SK-N-SH (cell line): Measurements from ENCODE around the gene SORBS1. TPM values are rescaled to one million over a fixed set of nuclear protein-coding genes. Genes with fewer than 3 reads are reported as not detected.

Source experiments
- CTCF ChIA-PET: fragments of 300-600, 350-600 bp; formaldehyde crosslinking; extraction: SDS; loops from one replicate; lab custom pipeline; 2021; lab: Yijun Ruan, JAX
- POLR2A ChIA-PET: fragments of 350-600 bp; sonication (Branson Sonifier 250); formaldehyde crosslinking; extraction: SDS; loops from one replicate; lab custom pipeline; 2020; ENCODE audit warnings: antibody characterized with exemption, inconsistent platforms; lab: Yijun Ruan, JAX
- DNase-seq: peaks from one replicate; pipeline ENCODE4 v3.0.0; 2012
- H2AFZ ChIP-seq: fragments of 200-600 bp; sonication (generic); 2 replicates; pipeline ENCODE4 v1.8.1; 2016; ENCODE audit warnings: antibody characterized with exemption, mild to moderate bottlenecking, low read depth
- H3F3A ChIP-seq: fragments of 200-600 bp; sonication (generic); replicated peaks from 2 replicates; pipeline ENCODE3; 2016; ENCODE audit warnings: antibody characterized with exemption, mild to moderate bottlenecking; ENCODE audit not compliant: insufficient read depth
- H3K27ac ChIP-seq, 2 experiments: fragments of 200-500 bp in 1 of 2; fragments of 200-600 bp in 1 of 2; sonication (Bioruptor generic) in 1 of 2; sonication (generic), shearing (Covaris generic) in 1 of 2; 2 replicates each; pipeline versions ENCODE4 v1.5.1 to v1.6.1; 2014 to 2016; ENCODE audit warnings: low read depth in 2 of 2, inconsistent platforms in 1 of 2, low read length in 1 of 2, mild to moderate bottlenecking in 1 of 2, mixed read lengths in 1 of 2
- H3K27me3 ChIP-seq: fragments of 200-600 bp; sonication (generic), shearing (Covaris generic); 2 replicates; pipeline ENCODE4 v1.6.1; 2016; ENCODE audit warnings: mixed run types; ENCODE audit not compliant: insufficient read depth
- H3K36me3 ChIP-seq, 2 experiments: fragments of 200-500 bp in 1 of 2; fragments of 200-600 bp in 1 of 2; sonication (Bioruptor generic) in 1 of 2; sonication (generic) in 1 of 2; replicated peaks in 1 of 2; 2 replicates each; pipeline versions ENCODE3 to v1.5.1; 2014 to 2016; ENCODE audit warnings: low read length in 1 of 2, mild to moderate bottlenecking in 1 of 2; ENCODE audit not compliant: insufficient read depth in 2 of 2, control insufficient read depth in 1 of 2
- H3K4me1 ChIP-seq, 2 experiments: fragments of 200-500 bp in 1 of 2; fragments of 200-600 bp in 1 of 2; sonication (Bioruptor generic) in 1 of 2; sonication (generic), shearing (Covaris generic) in 1 of 2; 2 replicates each; pipeline versions ENCODE4 v1.5.1 to v1.6.1; 2014 to 2016; ENCODE audit warnings: low read depth in 1 of 2, low read length in 1 of 2, mixed run types in 1 of 2; ENCODE audit not compliant: insufficient read depth in 2 of 2, control insufficient read depth in 1 of 2
- H3K4me2 ChIP-seq: fragments of 200-600 bp; sonication (generic), shearing (Covaris generic); 2 replicates; pipeline ENCODE4 v1.6.1; 2017; ENCODE audit warnings: mixed run types
- H3K4me3 ChIP-seq, 2 experiments: fragments of 200-500 bp in 1 of 2; fragments of 200-600 bp in 1 of 2; sonication (Bioruptor generic) in 1 of 2; sonication (generic), shearing (Covaris generic) in 1 of 2; 2 replicates each; pipeline versions ENCODE4 v1.5.1 to v1.8.1; 2014 to 2016; ENCODE audit warnings: low read depth in 2 of 2, inconsistent platforms in 1 of 2, low read length in 1 of 2, mild to moderate bottlenecking in 1 of 2, mixed read lengths in 1 of 2, moderate library complexity in 1 of 2
- H3K79me2 ChIP-seq: fragments of 200-600 bp; sonication (generic); 2 replicates; pipeline ENCODE4 v1.8.1; 2017; ENCODE audit warnings: mild to moderate bottlenecking; ENCODE audit not compliant: insufficient read depth
- H3K9ac ChIP-seq: fragments of 200-600 bp; sonication (generic); 2 replicates; pipeline ENCODE4 v1.6.1; 2017; ENCODE audit warnings: mixed run types
- H3K9me2 ChIP-seq: fragments of 200-600 bp; sonication (generic); 2 replicates; pipeline ENCODE4 v1.6.1; 2017; ENCODE audit warnings: mixed run types
- H3K9me3 ChIP-seq: fragments of 200-600 bp; sonication (generic); 2 replicates; pipeline ENCODE4 v1.6.1; 2017; ENCODE audit warnings: mixed run types, mild to moderate bottlenecking, moderate library complexity
- H4K20me1 ChIP-seq: fragments of 200-600 bp; sonication (generic); 2 replicates; pipeline ENCODE4 v1.6.1; 2017; ENCODE audit warnings: mild to moderate bottlenecking, mixed run types; ENCODE audit not compliant: insufficient read depth
- CTCF ChIP-seq: fragments of 200-600 bp; sonication (generic); IDR thresholded peaks from 2 replicates; pipeline ENCODE4 v1.6.1; 2017; ENCODE audit warnings: antibody characterized with exemption, mild to moderate bottlenecking, moderate library complexity
- EP300 ChIP-seq, 2 experiments: IDR thresholded peaks; 2 replicates each; pipeline versions ENCODE4 v1.4.0 to v1.6.1; 2012; ENCODE audit warnings: borderline replicate concordance in 1 of 2, low read depth in 1 of 2, low read length in 1 of 2
- FOSL2 ChIP-seq: IDR thresholded peaks from 2 replicates; pipeline ENCODE4 v1.4.0; 2012; ENCODE audit warnings: low read depth, mild to moderate bottlenecking, moderate library complexity, borderline replicate concordance
- FOXM1 ChIP-seq: IDR thresholded peaks from 2 replicates; pipeline ENCODE4 v1.4.0; 2012; ENCODE audit warnings: low read depth, mild to moderate bottlenecking
- GABPA ChIP-seq: IDR thresholded peaks from 2 replicates; pipeline ENCODE4 v1.4.0; 2012; ENCODE audit warnings: low read depth, mild to moderate bottlenecking
- MEF2A ChIP-seq: IDR thresholded peaks from 2 replicates; pipeline ENCODE4 v1.4.0; 2012; ENCODE audit warnings: low read depth, borderline replicate concordance
- PBX3 ChIP-seq: IDR thresholded peaks from 2 replicates; pipeline ENCODE4; 2012
- POLR2AphosphoS5 ChIP-seq: IDR thresholded peaks from 2 replicates; pipeline ENCODE4 v1.6.1; 2012; ENCODE audit warnings: low read depth, low read length
- RCOR1 ChIP-seq: fragments of 150-350 bp; IDR thresholded peaks from 2 replicates; pipeline ENCODE4 v1.6.1; 2017; ENCODE audit warnings: antibody characterized with exemption, low read length
- RFX5 ChIP-seq: IDR thresholded peaks from 2 replicates; pipeline ENCODE4 v1.6.1; 2012; ENCODE audit warnings: mild to moderate bottlenecking, improper control_type of control experiment, low read length
- RXRA ChIP-seq: IDR thresholded peaks from 2 replicates; pipeline ENCODE4 v1.4.0; 2012; ENCODE audit warnings: low read depth, mild to moderate bottlenecking, borderline replicate concordance
- SIN3A ChIP-seq: IDR thresholded peaks from 2 replicates; pipeline ENCODE4 v1.6.1; 2012; ENCODE audit warnings: low read depth, mild to moderate bottlenecking, low read length, moderate library complexity, borderline replicate concordance
- SMC3 ChIP-seq: IDR thresholded peaks from 2 replicates; pipeline ENCODE4 v1.6.1; 2012; ENCODE audit warnings: low read depth, low read length, improper control_type of control experiment
- TCF12 ChIP-seq: IDR thresholded peaks from 2 replicates; pipeline ENCODE4 v1.4.0; 2012
- YY1 ChIP-seq: IDR thresholded peaks from 2 replicates; pipeline ENCODE4 v1.4.0; 2012; ENCODE audit warnings: low read depth, mild to moderate bottlenecking
- WGBS: methylation state at CpG from one replicate; pipeline ENCODE4 v1.1.6; 2017; ENCODE audit warnings: low lambda C conversion rate; 5-methylcytosine and 5-hydroxymethylcytosine counted together
- polyA plus RNA-seq, 3 experiments: library from polyadenylated mRNA; depleted of rRNA; stranded (reverse); fragments of >200 nt; gene quantifications; 2 replicates each; pipeline ENCODE4 v1.2.3, GENCODE V29; 2012
- TF ChIP-seq, protein P1 (sequence below): IDR thresholded peaks from 2 replicates; pipeline ENCODE4 v1.6.1; 2012; ENCODE audit warnings: mild to moderate bottlenecking, low read depth, low read length, moderate library complexity

Gene SORBS1
- polyA plus RNA-seq, 1 of the 3 experiments (the other 2 are of a cell fraction) = 0.36 TPM

GRCh38 chr10:95466436-95466835 lies 94.7 kb downstream of the SORBS1 start (continued):
- TF ChIP-seq PBX3 (no peak), MEF2A (no peak), RXRA (no peak), RCOR1 (no peak)

GRCh38 chr10:95464280-95464679 lies 96.9 kb downstream of the SORBS1 start:
- Histone ChIP-seq H3K9me3 (no peaks in the 10 kb centered on the region), H2AFZ (no peak overlapping the region), H3K4me1 (peaks cover 0 to 3% of the 10 kb centered on the region in 2 experiments; a peak in 1 of 4 replicates), H3K79me2 (no peaks in the 10 kb centered on the region; the same call in 1 of the 2 replicates), H3K4me3 (no peak overlapping the region), H3K9ac (no peak overlapping the region), H3F3A (no peaks in the 10 kb centered on the region), H3K9me2 (no peaks in the 10 kb centered on the region), H3K4me2 (no peak overlapping the region), H4K20me1 (no peaks in the 10 kb centered on the region), H3K27me3 (0 out of 2 replicates have a peak, but pooled peaks cover 4% of the 10 kb centered on the region), H3K27ac (no peak overlapping the region), H3K36me3 (no peaks in the 10 kb centered on the region)
- no peak for DNase-seq
- ChIA-PET POLR2A (no interaction called here), CTCF (interaction anchor here (1.2 to 2.0 kb wide), 4 partner anchors 18 to 218 kb away, joined by 3 to 6 read pairs (median 3); no protein-coding TSS in a partner anchor)
- TF ChIP-seq SMC3 (no peak), GABPA (no peak), CTCF (no peak), RFX5 (no peak), EP300 (IDR thresholded peaks at IDR 0.05; ENCODE audit: borderline replicate concordance in 1 of 2, low read depth in 1 of 2, low read length in 1 of 2) (no peak), RXRA (no peak)
- WGBS = 70% methylated on average over 5 of the region's 5 CpGs

- ChIA-PET POLR2A (no interaction called here), CTCF (interaction anchor here (1.3 to 1.9 kb wide), 4 partner anchors 16 to 138 kb away, joined by 3 to 6 read pairs (median 4); no protein-coding TSS in a partner anchor)
- 14% methylated on average over 1 of the region's 1 CpG for WGBS
- H2AFZ ChIP-seq = no peak overlapping the region
- no peaks in the 10 kb centered on the region for H3K9me2 ChIP-seq
- H3K9ac ChIP-seq = no peak overlapping the region
- no peaks in the 10 kb centered on the region for H3K9me3 ChIP-seq
- no peaks in the 10 kb centered on the region; the same call in 1 of the 2 replicates for H3K79me2 ChIP-seq
- H3K27me3 ChIP-seq = 0 out of 2 replicates have a peak, but pooled peaks cover 4% of the 10 kb centered on the region
- H3K4me1 ChIP-seq = peaks cover 0 to 3% of the 10 kb centered on the region in 2 experiments; a peak in 1 of 4 replicates
- no peaks in the 10 kb centered on the region for H3F3A ChIP-seq
- no peaks in the 10 kb centered on the region for H3K36me3 ChIP-seq
- no peak overlapping the region for H3K27ac ChIP-seq
- no peak for DNase-seq
- H3K4me2 ChIP-seq = no peak overlapping the region
- no peak overlapping the region for H3K4me3 ChIP-seq
- no peaks in the 10 kb centered on the region for H4K20me1 ChIP-seq
- TF ChIP-seq POLR2AphosphoS5 = no peak
- no peak for TF ChIP-seq YY1
- no peak for TF ChIP-seq SIN3A
- TF ChIP-seq FOSL2 = no peak
- no peak for TF ChIP-seq FOXM1
- TF ChIP-seq, protein P1, sequence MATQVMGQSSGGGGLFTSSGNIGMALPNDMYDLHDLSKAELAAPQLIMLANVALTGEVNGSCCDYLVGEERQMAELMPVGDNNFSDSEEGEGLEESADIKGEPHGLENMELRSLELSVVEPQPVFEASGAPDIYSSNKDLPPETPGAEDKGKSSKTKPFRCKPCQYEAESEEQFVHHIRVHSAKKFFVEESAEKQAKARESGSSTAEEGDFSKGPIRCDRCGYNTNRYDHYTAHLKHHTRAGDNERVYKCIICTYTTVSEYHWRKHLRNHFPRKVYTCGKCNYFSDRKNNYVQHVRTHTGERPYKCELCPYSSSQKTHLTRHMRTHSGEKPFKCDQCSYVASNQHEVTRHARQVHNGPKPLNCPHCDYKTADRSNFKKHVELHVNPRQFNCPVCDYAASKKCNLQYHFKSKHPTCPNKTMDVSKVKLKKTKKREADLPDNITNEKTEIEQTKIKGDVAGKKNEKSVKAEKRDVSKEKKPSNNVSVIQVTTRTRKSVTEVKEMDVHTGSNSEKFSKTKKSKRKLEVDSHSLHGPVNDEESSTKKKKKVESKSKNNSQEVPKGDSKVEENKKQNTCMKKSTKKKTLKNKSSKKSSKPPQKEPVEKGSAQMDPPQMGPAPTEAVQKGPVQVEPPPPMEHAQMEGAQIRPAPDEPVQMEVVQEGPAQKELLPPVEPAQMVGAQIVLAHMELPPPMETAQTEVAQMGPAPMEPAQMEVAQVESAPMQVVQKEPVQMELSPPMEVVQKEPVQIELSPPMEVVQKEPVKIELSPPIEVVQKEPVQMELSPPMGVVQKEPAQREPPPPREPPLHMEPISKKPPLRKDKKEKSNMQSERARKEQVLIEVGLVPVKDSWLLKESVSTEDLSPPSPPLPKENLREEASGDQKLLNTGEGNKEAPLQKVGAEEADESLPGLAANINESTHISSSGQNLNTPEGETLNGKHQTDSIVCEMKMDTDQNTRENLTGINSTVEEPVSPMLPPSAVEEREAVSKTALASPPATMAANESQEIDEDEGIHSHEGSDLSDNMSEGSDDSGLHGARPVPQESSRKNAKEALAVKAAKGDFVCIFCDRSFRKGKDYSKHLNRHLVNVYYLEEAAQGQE = no peak
- no peak for TF ChIP-seq TCF12
- TF ChIP-seq GABPA = no peak
Observed at GRCh38 chr10:95462740-95463667, 98.2 kb downstream of the SORBS1 start.
